GM10847 (cell line): ENCODE data around the gene PMIS2.

Source experiments
- POLR2A ChIP-seq: IDR thresholded peaks from 2 replicates; pipeline ENCODE4 v1.6.1; 2011; ENCODE audit not compliant: insufficient read length; ENCODE audit errors: extremely low read depth

The PMIS2 gene

GRCh38 chr19:35553385-35554000 lies 32.5 kb upstream of the PMIS2 start:
- TF ChIP-seq POLR2A = no peak

- TF ChIP-seq POLR2A = no peak
These were observed 31.9 kb upstream of the PMIS2 start for GRCh38 chr19:35554076-35554475.

GRCh38 chr19:35555301-35556005 lies 30.5 kb upstream of the PMIS2 start:
- TF ChIP-seq POLR2A = no peak

GRCh38 chr19:35556025-35556590 lies 29.9 kb upstream of the PMIS2 start:
- TF ChIP-seq POLR2A = no peak

GRCh38 chr19:35556846-35557538 lies 29.0 kb upstream of the PMIS2 start:
- no peak for TF ChIP-seq POLR2A

DNA sequence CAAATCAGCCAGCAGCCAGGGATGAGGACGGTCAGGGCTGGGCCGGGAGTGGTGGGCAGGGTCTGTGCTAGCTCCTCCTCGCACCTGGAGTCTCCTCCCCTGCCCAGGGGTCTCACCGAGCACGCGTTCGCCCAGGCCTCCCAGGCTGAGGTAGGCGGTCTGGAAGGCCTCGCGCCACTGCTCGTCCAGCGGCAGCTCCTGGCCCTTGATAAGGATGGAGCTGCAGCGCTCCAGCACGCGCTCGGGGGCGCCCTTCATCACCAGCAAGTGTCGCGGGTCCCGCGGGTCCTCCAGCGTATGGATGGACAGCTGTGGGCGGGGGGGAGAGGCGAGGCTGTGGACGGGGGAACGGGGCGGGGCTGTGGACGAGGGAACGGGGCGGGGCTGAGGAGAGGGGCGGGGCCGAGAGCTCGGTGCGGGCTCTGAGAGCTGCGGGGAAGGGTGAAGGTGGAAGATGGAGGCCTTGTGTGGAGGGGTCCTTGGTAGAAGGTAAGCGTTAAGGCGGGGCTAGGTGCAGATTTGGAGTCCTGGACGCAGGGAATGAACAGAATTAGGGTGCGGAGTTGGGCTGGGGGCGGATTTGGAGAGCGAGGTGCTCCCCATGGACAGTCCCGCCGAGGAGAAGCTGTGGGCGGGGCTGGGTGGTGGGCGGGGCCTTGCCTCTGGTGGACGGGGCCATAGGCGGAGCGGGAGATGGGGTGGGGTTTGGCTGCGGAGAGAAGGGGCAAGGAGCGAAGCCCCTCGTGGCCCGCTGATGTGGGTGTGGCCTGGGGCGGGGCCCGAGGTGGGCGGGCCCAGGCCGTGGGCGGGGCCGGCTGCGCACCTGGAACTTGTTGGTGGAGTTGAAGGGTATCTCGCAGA lies 28.2 kb upstream of the PMIS2 start:
- no peak for TF ChIP-seq POLR2A

DNA sequence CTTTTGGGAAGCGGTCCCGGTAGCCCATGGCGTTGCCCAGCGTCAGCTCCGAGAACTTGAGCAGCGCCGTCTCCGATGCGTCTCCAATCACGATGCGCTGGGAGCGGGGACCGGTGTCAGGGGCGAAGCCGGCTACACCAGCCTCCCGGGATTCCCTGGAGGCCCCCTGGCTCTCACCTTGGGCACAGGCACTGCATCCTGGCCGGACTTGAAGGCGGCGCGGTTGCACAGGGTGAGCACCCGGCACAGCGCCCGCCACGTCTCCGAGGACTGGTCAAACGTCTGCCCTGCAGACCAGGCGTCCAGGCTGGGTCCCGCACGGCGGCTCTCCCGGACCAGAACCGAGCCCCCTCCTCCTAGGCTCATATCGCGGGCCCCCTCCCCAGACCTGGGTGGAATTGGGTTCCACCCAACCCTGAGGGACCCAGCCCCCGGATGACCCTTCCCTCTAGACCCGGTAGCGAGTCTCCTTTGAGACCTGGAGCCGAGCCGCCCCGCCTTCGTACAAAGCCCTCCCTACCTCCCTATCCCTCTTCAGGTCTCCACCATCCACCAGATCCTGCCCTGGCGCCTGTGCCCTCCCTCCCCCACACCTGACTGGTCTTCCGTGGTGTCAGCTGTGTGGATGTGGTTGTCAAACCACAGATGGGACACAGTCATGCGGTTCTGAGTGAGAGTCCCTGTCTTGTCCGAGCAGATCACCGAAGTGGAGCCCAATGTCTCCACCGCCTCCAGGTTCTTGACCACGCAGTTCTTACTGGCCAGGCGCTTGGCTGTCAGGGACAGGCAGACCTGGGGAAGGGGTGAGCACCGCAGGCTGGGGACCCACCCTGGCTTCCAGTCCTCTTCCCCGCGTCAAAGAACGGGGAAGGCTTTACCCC lies 27.3 kb upstream of the PMIS2 start:
- TF ChIP-seq POLR2A = no peak

DNA sequence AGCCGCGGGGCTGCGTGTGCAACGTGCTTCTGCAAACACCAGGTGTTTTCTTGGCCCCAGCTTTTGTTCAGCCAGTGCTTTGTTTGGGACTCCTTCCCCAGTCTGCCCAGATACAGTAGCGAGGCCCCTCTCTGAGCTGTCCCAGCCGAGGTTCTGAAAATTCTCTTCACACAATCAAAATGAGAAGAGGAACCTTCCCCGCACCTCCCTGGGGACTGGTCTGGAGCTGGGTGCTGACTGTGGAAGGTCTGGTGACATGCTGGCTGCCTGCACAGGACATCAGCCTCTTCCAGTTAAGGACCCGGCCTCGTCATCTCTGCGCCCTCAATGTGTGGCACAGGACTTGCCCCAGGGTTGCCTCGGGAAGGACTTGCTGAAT lies 26.7 kb upstream of the PMIS2 start:
- TF ChIP-seq POLR2A = no peak

- no peak for TF ChIP-seq POLR2A
These were observed 26.2 kb upstream of the PMIS2 start for GRCh38 chr19:35559781-35560180.

- TF ChIP-seq POLR2A = no peak
These were observed 25.7 kb upstream of the PMIS2 start for GRCh38 chr19:35560271-35560670.

GRCh38 chr19:35560677-35561076 lies 25.3 kb upstream of the PMIS2 start:
- TF ChIP-seq POLR2A = no peak

GRCh38 chr19:35561436-35561835 lies 24.5 kb upstream of the PMIS2 start:
- no peak for TF ChIP-seq POLR2A

GRCh38 chr19:35562336-35562735 lies 23.6 kb upstream of the PMIS2 start:
- TF ChIP-seq POLR2A = no peak

DNA sequence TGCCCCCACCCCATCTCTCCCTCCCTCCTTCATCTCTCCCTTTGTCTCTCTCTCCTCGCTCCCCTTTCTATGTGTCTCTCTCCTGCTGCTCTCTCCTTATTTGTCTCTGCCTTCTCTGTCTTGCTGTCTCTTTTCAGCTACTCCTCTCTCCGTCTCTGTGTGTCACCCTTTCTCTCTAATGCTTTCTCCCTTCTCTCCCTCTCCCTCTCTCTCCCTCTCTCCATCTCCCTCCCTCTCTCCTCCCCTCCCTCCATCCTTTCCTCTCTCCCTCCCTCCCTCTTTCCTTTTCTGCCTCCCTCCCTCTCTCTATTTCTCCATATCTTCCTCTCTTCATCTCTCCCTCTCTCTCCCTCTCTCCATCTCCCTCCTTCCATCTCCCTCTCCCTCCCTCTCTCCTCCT lies 23.2 kb upstream of the PMIS2 start:
- no peak for TF ChIP-seq POLR2A
